ENCODE results near the gene TTC21A.

DNA sequence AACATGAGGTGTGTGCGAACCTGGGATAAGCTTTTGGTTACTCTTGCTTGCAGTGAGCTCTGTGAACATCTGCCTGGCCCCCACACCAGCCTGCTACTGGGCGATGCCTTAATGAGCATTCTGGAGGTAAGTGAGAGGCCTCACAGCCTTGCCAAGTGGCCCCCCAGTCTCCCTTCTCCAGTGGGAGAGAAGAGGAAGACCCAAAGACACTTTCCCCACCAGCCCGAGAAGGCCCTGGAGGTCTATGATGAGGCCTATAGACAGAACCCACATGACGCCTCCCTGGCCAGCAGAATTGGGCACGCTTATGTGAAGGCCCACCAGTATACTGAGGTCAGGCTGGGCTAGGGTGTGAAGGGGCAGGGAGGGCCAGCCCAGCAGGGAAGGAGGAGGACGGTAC is 22.5 kb downstream of the TTC21A start:
- no peak for TF ChIP-seq MYC (IDR thresholded peaks at IDR 0.05; ENCODE audit: low read depth, low read length)
- TF ChIP-seq, protein P1, sequence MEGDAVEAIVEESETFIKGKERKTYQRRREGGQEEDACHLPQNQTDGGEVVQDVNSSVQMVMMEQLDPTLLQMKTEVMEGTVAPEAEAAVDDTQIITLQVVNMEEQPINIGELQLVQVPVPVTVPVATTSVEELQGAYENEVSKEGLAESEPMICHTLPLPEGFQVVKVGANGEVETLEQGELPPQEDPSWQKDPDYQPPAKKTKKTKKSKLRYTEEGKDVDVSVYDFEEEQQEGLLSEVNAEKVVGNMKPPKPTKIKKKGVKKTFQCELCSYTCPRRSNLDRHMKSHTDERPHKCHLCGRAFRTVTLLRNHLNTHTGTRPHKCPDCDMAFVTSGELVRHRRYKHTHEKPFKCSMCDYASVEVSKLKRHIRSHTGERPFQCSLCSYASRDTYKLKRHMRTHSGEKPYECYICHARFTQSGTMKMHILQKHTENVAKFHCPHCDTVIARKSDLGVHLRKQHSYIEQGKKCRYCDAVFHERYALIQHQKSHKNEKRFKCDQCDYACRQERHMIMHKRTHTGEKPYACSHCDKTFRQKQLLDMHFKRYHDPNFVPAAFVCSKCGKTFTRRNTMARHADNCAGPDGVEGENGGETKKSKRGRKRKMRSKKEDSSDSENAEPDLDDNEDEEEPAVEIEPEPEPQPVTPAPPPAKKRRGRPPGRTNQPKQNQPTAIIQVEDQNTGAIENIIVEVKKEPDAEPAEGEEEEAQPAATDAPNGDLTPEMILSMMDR (IDR thresholded peaks at IDR 0.05; ENCODE audit: low read depth, low read length) = no peak
- no peak for TF ChIP-seq POLR2A (IDR thresholded peaks at IDR 0.05; ENCODE audit: extremely low read depth, insufficient read length)
